GM23338 (cell line): ENCODE measurements around the gene SMTN. TPM values are rescaled to one million over a fixed set of nuclear protein-coding genes. Genes with fewer than 3 reads are reported as not detected.

Source experiments
- ATAC-seq: fragments of 200-7000 bp; cut with Tn5 transposase; 3 replicates; pipeline ENCODE4 v1.9.1; 2020
- DNase-seq: peaks from one replicate; pipeline ENCODE4 v3.0.0-alpha.2; 2015; ENCODE audit warnings: low spot score
- H2AFZ ChIP-seq: fragments of 200-600 bp; sonication (generic); 2 replicates; pipeline ENCODE4 v1.8.0; 2016; ENCODE audit warnings: antibody characterized with exemption, mild to moderate bottlenecking, moderate library complexity
- H3F3A ChIP-seq: fragments of 200-600 bp; sonication (generic); replicated peaks from 2 replicates; pipeline ENCODE4 v1.8.0; 2017; ENCODE audit warnings: antibody characterized with exemption, mixed run types, low read depth
- H3K27ac ChIP-seq: fragments of 200-600 bp; sonication (generic); 2 replicates; pipeline ENCODE4 v1.6.1; 2016; ENCODE audit warnings: low read depth
- H3K27me3 ChIP-seq: fragments of 200-600 bp; sonication (generic); 2 replicates; pipeline ENCODE4 v1.8.0; 2016; ENCODE audit warnings: mild to moderate bottlenecking, mixed run types, moderate library complexity; ENCODE audit not compliant: insufficient read depth
- H3K36me3 ChIP-seq: fragments of 200-600 bp; sonication (generic); 2 replicates; pipeline ENCODE4 v1.8.0; 2016; ENCODE audit warnings: mild to moderate bottlenecking; ENCODE audit not compliant: insufficient read depth
- H3K4me1 ChIP-seq: fragments of 200-600 bp; sonication (generic); 2 replicates; pipeline ENCODE4 v1.8.0; 2016; ENCODE audit warnings: mild to moderate bottlenecking, moderate library complexity; ENCODE audit not compliant: insufficient read depth
- H3K4me2 ChIP-seq: fragments of 200-600 bp; sonication (generic); 2 replicates; pipeline ENCODE4 v1.7.1; 2017; ENCODE audit warnings: mixed run types
- H3K4me3 ChIP-seq: fragments of 200-600 bp; sonication (generic); 2 replicates; pipeline ENCODE4 v1.6.1; 2016; ENCODE audit warnings: mixed run types
- H3K79me2 ChIP-seq: fragments of 200-600 bp; sonication (generic); replicated peaks from 2 replicates; pipeline ENCODE4 v1.8.0; 2017; ENCODE audit warnings: mild to moderate bottlenecking; ENCODE audit not compliant: insufficient read depth
- H3K9me2 ChIP-seq: fragments of 200-600 bp; sonication (generic); 2 replicates; pipeline ENCODE4 v1.8.0; 2017; ENCODE audit not compliant: insufficient read depth
- H4K20me1 ChIP-seq: fragments of 200-600 bp; sonication (generic); replicated peaks from 2 replicates; pipeline ENCODE4 v1.8.0; 2017; ENCODE audit warnings: mild to moderate bottlenecking; ENCODE audit not compliant: insufficient read depth
- H3K27ac Mint-ChIP-seq: 2 replicates; pipeline ENCODE4 v1.8.0; 2020; ENCODE audit warnings: inconsistent platforms, mild to moderate bottlenecking, moderate library complexity, mixed read lengths
- H3K27me3 Mint-ChIP-seq: 3 replicates; pipeline ENCODE4 v1.8.0; 2022; ENCODE audit warnings: low read depth, mild to moderate bottlenecking, moderate library complexity, mixed read lengths, inconsistent platforms; ENCODE audit not compliant: insufficient read depth, poor library complexity
- H3K36me3 Mint-ChIP-seq: 3 replicates; pipeline ENCODE4 v1.8.0; 2021; ENCODE audit warnings: low read depth, mild to moderate bottlenecking, inconsistent platforms, moderate library complexity, mixed read lengths
- H3K4me1 Mint-ChIP-seq: 3 replicates; pipeline ENCODE4 v1.8.0; 2020; ENCODE audit warnings: mild to moderate bottlenecking, inconsistent platforms, mixed read lengths
- H3K4me3 Mint-ChIP-seq: 3 replicates; pipeline ENCODE4 v1.8.0; 2021; ENCODE audit warnings: moderate library complexity, mild to moderate bottlenecking, inconsistent platforms, mixed read lengths
- H3K9me3 Mint-ChIP-seq: 3 replicates; pipeline ENCODE4 v1.8.0; 2020; ENCODE audit warnings: moderate library complexity, mild to moderate bottlenecking, inconsistent platforms, mixed read lengths
- EZH2phosphoT487 ChIP-seq: fragments of 200-600 bp; sonication (generic); IDR thresholded peaks from one replicate; pipeline ENCODE4 v1.8.1; 2018; ENCODE audit warnings: antibody characterized with exemption; ENCODE audit not compliant: unreplicated experiment
- ZNF331 ChIP-seq: fragments of 250-450 bp; sonication (Bioruptor Pico); IDR thresholded peaks from 2 replicates; pipeline ENCODE4 v1.5.0; 2020; ENCODE audit warnings: low read depth, mild to moderate bottlenecking, moderate library complexity
- polyA plus RNA-seq: library from polyadenylated mRNA; unstranded; fragments of >200 nt; fragmentation: Nextera tagmentation; extraction: Ambion mirVana; gene quantifications from 2 replicates; pipeline ENCODE4 v1.2.1, GENCODE V29; 2016
- total RNA-seq: library from RNA; depleted of rRNA; stranded (reverse); fragments of >200 nt; shearing (Covaris generic); gene quantifications from 2 replicates; pipeline ENCODE4 v1.2.3, GENCODE V29; 2014
- TF ChIP-seq, protein P1 (sequence below): IDR thresholded peaks from one replicate; pipeline ENCODE4 v1.6.1; 2018; ENCODE audit warnings: antibody characterized with exemption; ENCODE audit not compliant: unreplicated experiment
- TF ChIP-seq, protein P2 (sequence below): IDR thresholded peaks from 2 replicates; pipeline ENCODE4 v1.6.1; 2016; ENCODE audit warnings: antibody characterized with exemption
- TF ChIP-seq, protein P3 (sequence below), 2 experiments: fragments of 200-600 bp in 1 of 2; sonication (generic) in 1 of 2; conservative IDR thresholded peaks; 2 replicates each; pipeline versions ENCODE4 v1.5.1 to v1.6.1; 2016 to 2017; ENCODE audit warnings: antibody characterized with exemption in 2 of 2, low read depth in 2 of 2, mild to moderate bottlenecking in 2 of 2, moderate library complexity in 1 of 2

Gene SMTN
- total and polyA plus RNA-seq, 2 experiments from 2014 or later: 27.4 to 32.2 TPM

DNA sequence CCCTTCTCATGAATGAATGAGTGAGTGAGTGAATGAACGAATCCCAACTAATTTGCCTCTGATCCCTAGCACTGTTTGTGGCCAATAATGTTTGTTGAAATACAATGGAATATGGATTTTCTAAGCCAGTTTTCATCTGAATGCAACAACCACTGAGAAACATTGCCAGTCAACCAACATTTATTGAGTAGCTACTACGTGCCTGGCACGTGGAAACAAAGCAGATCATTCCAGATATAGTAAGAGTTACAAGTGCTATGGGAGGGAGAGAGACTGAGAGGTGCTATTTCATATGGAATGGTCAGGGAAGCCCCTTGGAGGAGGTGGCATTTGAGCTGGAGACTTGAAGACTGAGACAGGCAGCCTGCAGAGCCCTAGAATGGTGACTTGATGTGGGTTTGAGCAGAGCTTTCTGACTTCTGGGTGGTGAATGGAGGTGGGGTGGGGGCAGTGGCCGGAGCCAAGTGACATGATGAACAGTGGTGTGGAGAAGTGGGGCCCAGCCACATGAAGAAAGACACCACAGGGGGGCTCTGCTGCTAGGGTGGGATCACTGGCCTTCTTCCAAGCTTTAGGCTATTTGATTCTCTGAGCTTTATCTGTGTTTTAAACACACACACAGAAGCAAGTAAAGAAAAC, 35.1 kb upstream of the SMTN start:
- no peaks in the 10 kb centered on the region for H3F3A ChIP-seq
- H3K79me2 ChIP-seq: no peaks in the 10 kb centered on the region
- no peaks in the 10 kb centered on the region for H3K27me3 ChIP-seq
- H3K4me2 ChIP-seq: no peak overlapping the region
- TF ChIP-seq, protein P1, sequence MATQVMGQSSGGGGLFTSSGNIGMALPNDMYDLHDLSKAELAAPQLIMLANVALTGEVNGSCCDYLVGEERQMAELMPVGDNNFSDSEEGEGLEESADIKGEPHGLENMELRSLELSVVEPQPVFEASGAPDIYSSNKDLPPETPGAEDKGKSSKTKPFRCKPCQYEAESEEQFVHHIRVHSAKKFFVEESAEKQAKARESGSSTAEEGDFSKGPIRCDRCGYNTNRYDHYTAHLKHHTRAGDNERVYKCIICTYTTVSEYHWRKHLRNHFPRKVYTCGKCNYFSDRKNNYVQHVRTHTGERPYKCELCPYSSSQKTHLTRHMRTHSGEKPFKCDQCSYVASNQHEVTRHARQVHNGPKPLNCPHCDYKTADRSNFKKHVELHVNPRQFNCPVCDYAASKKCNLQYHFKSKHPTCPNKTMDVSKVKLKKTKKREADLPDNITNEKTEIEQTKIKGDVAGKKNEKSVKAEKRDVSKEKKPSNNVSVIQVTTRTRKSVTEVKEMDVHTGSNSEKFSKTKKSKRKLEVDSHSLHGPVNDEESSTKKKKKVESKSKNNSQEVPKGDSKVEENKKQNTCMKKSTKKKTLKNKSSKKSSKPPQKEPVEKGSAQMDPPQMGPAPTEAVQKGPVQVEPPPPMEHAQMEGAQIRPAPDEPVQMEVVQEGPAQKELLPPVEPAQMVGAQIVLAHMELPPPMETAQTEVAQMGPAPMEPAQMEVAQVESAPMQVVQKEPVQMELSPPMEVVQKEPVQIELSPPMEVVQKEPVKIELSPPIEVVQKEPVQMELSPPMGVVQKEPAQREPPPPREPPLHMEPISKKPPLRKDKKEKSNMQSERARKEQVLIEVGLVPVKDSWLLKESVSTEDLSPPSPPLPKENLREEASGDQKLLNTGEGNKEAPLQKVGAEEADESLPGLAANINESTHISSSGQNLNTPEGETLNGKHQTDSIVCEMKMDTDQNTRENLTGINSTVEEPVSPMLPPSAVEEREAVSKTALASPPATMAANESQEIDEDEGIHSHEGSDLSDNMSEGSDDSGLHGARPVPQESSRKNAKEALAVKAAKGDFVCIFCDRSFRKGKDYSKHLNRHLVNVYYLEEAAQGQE: no peak
- TF ChIP-seq EZH2phosphoT487: no peak
- TF ChIP-seq, protein P2, sequence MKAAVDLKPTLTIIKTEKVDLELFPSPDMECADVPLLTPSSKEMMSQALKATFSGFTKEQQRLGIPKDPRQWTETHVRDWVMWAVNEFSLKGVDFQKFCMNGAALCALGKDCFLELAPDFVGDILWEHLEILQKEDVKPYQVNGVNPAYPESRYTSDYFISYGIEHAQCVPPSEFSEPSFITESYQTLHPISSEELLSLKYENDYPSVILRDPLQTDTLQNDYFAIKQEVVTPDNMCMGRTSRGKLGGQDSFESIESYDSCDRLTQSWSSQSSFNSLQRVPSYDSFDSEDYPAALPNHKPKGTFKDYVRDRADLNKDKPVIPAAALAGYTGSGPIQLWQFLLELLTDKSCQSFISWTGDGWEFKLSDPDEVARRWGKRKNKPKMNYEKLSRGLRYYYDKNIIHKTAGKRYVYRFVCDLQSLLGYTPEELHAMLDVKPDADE: no peak
- TF ChIP-seq, protein P3, sequence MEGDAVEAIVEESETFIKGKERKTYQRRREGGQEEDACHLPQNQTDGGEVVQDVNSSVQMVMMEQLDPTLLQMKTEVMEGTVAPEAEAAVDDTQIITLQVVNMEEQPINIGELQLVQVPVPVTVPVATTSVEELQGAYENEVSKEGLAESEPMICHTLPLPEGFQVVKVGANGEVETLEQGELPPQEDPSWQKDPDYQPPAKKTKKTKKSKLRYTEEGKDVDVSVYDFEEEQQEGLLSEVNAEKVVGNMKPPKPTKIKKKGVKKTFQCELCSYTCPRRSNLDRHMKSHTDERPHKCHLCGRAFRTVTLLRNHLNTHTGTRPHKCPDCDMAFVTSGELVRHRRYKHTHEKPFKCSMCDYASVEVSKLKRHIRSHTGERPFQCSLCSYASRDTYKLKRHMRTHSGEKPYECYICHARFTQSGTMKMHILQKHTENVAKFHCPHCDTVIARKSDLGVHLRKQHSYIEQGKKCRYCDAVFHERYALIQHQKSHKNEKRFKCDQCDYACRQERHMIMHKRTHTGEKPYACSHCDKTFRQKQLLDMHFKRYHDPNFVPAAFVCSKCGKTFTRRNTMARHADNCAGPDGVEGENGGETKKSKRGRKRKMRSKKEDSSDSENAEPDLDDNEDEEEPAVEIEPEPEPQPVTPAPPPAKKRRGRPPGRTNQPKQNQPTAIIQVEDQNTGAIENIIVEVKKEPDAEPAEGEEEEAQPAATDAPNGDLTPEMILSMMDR (conservative IDR thresholded peaks at IDR 0.05; ENCODE audit: low read depth in 2 of 2): no peak
- no peak overlapping the region for H3K27ac Mint-ChIP-seq
- H4K20me1 ChIP-seq: no peaks in the 10 kb centered on the region
- DNase-seq: no peak
- peaks cover 13% of the 10 kb centered on the region for H3K4me1 Mint-ChIP-seq
- peak overlapping the region; percentile 97 for H2AFZ ChIP-seq
- no peak overlapping the region for H3K4me3 ChIP-seq
- peaks cover 1% of the 10 kb centered on the region for H3K27me3 Mint-ChIP-seq
- peaks cover 7% of the 10 kb centered on the region for H3K4me1 ChIP-seq
- no peak overlapping the region for H3K27ac ChIP-seq
- no peak for ATAC-seq
- H3K4me3 Mint-ChIP-seq: no peak overlapping the region
- H3K36me3 Mint-ChIP-seq: no peaks in the 10 kb centered on the region
- no peaks in the 10 kb centered on the region; the same call in 1 of the 2 replicates for H3K9me2 ChIP-seq
- H3K36me3 ChIP-seq: no peaks in the 10 kb centered on the region
- H3K9me3 Mint-ChIP-seq: peaks cover 6% of the 10 kb centered on the region

DNA sequence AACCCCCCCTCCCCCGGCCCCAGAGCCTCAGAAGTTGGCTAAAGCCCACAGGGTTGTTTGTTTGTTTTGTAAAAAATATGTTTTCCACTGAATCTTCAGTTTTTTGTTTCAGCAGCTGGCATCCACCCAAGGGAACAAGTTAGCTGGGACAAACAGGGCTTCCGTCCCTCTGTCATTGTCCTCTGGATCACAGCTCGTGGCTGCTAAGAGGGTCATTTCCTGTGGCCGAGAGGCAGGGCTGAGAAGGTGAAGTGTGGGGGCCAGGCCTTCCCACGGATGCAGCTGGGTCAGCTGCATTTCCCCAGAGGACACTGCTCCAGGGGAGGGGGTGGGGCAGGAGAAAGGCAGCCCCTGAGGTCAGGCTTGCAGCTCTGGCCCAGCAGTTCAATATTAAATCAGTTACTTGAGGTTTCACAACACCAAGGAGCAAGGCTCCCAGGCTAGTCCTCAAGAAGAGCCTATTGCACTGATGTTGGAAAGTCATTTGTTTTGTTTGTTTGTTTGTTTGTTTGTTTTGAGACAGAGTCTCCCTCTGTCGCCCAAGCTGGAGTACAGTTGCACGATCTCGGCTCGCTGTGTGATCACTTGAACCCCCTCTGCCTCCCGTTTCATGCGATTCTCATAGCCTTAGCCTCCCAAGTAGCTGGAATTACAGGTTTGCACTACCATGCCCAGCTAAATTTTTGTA, 34.4 kb upstream of the SMTN start:
- peak; percentile 14 for DNase-seq
- H3K4me1 Mint-ChIP-seq: peaks cover 13% of the 10 kb centered on the region

More for the DNA sequence above, 34.4 kb upstream of the SMTN start:
- no peak overlapping the region for H3K27ac ChIP-seq
- H2AFZ ChIP-seq: peak overlapping the region; percentile 97
- H3K9me2 ChIP-seq: no peaks in the 10 kb centered on the region
- no peaks in the 10 kb centered on the region for H3K79me2 ChIP-seq
- Mint-ChIP-seq H3K4me3 (no peak overlapping the region), H3K36me3 (no peaks in the 10 kb centered on the region), H3K27ac (no peak overlapping the region), H3K27me3 (peaks cover 1% of the 10 kb centered on the region), H3K9me3 (peaks cover 6% of the 10 kb centered on the region)
- no peak for TF ChIP-seq ZNF331 (CRISPR knock-in tag)
- H3K4me1 ChIP-seq: peaks cover 7% of the 10 kb centered on the region
- no peaks in the 10 kb centered on the region for H4K20me1 ChIP-seq
- no peaks in the 10 kb centered on the region for H3K27me3 ChIP-seq
- no peaks in the 10 kb centered on the region for H3K36me3 ChIP-seq
- H3F3A ChIP-seq: no peaks in the 10 kb centered on the region
- no peak overlapping the region for H3K4me3 ChIP-seq
- peak; percentile 30; the same call in 2 of the 3 replicates for ATAC-seq
- H3K4me2 ChIP-seq: no peak overlapping the region
